Breast epithelium (tissue), 3 donors: ENCODE measurements around the gene TBC1D10B.

Source experiments
- CTCF ChIP-seq, 3 donors: fragments of 450-650 bp; IDR thresholded peaks; one replicate each; pipeline ENCODE4 v1.5.1; 2016 to 2017; ENCODE audit warnings: antibody characterized with exemption in 3 of 3, mild to moderate bottlenecking in 3 of 3, moderate library complexity in 3 of 3
- POLR2A ChIP-seq: fragments of 450-650 bp; IDR thresholded peaks from one replicate; pipeline ENCODE4 v1.6.1; 2016; ENCODE audit warnings: antibody characterized with exemption, mild to moderate bottlenecking, moderate library complexity

- TF ChIP-seq CTCF (IDR thresholded peaks at IDR 0.05) (no peak), POLR2A (no peak)
These were observed 12.0 kb upstream of the TBC1D10B start, which contains the start of gene SEPTIN1 for GRCh38 chr16:30382111-30382881.
